Suprapubic skin (tissue), 4 donors: ENCODE measurements around the gene TEX9. TPM values are rescaled to one million over a fixed set of nuclear protein-coding genes. Genes with fewer than 3 reads are reported as not detected.

Experiments
- DNase-seq, 2 donors: peaks; one replicate each; pipeline ENCODE4 v3.0.0-alpha.2; 2019; ENCODE audit warnings: low spot score in 2 of 2
- H3K27ac ChIP-seq: fragments of 200-600 bp; sonication (generic); one replicate; pipeline ENCODE4 v1.5.1; 2019
- H3K27me3 ChIP-seq: fragments of 200-600 bp; sonication (generic); one replicate; pipeline ENCODE4 v1.5.1; 2019
- H3K36me3 ChIP-seq: fragments of 200-600 bp; sonication (generic); one replicate; pipeline ENCODE4 v1.5.1; 2019
- H3K4me1 ChIP-seq: fragments of 200-600 bp; sonication (generic); one replicate; pipeline ENCODE4 v1.5.1; 2019
- H3K4me3 ChIP-seq: fragments of 200-600 bp; sonication (generic); one replicate; pipeline ENCODE4 v1.5.1; 2019; ENCODE audit warnings: mild to moderate bottlenecking
- H3K9me3 ChIP-seq: fragments of 200-600 bp; sonication (generic); one replicate; pipeline ENCODE4 v1.5.1; 2019
- CTCF ChIP-seq, 2 donors: fragments of 200-600 bp in 1 of 2; fragments of 450-650 bp in 1 of 2; sonication (generic) in 1 of 2; IDR thresholded peaks; one replicate each; pipeline ENCODE4 v1.5.1; 2016 to 2019; ENCODE audit warnings: antibody characterized with exemption in 2 of 2, mild to moderate bottlenecking in 1 of 2, moderate library complexity in 1 of 2
- EP300 ChIP-seq: sonication (generic); formaldehyde crosslinking; IDR thresholded peaks from one replicate; pipeline ENCODE4 v1.6.1; 2017; ENCODE audit warnings: antibody characterized with exemption
- POLR2A ChIP-seq, 2 donors: fragments of 450-650 bp; IDR thresholded peaks; one replicate each; pipeline ENCODE4 v1.6.1; 2017; ENCODE audit warnings: antibody characterized with exemption in 2 of 2, mild to moderate bottlenecking in 2 of 2, moderate library complexity in 2 of 2
- POLR2AphosphoS5 ChIP-seq, 3 donors: sonication (generic); formaldehyde crosslinking; IDR thresholded peaks; one replicate each; pipeline ENCODE4 v1.6.1; 2017; ENCODE audit warnings: antibody characterized with exemption in 3 of 3
- WGBS: methylation state at CpG from one replicate; pipeline ENCODE4 v1.1.5; 2018; 5-methylcytosine and 5-hydroxymethylcytosine counted together
- total RNA-seq, 4 donors: library from RNA; depleted of rRNA; stranded (reverse); fragments of >200 nt; gene quantifications; one replicate each; pipeline ENCODE4 v1.1.0, GENCODE V29; 2016

Gene TEX9
- total RNA-seq, 4 donors from 2014 or later: 6.5 to 16.6 (median 8.9) TPM

- no peak overlapping the region for H3K4me3 ChIP-seq
- H3K9me3 ChIP-seq: no peaks in the 10 kb centered on the region
- no peaks in the 10 kb centered on the region for H3K4me1 ChIP-seq
- no peaks in the 10 kb centered on the region for H3K27me3 ChIP-seq
- no peak for TF ChIP-seq CTCF (IDR thresholded peaks at IDR 0.05)
- no peak for TF ChIP-seq POLR2A (IDR thresholded peaks at IDR 0.05)
- TF ChIP-seq POLR2AphosphoS5 (IDR thresholded peaks at IDR 0.05): no peak
- no peak for TF ChIP-seq EP300
- H3K36me3 ChIP-seq: no peaks in the 10 kb centered on the region
- DNase-seq: no peak
- H3K27ac ChIP-seq: no peak overlapping the region
- 68% methylated on average over 1 of the region's 1 CpG for WGBS
Observed at GRCh38 chr15:56454836-56455235, 89.6 kb downstream of the TEX9 start.

- DNase-seq: no peak
- Histone ChIP-seq H3K9me3 (no peaks in the 10 kb centered on the region), H3K4me3 (no peak overlapping the region), H3K27ac (no peak overlapping the region), H3K36me3 (no peaks in the 10 kb centered on the region), H3K4me1 (no peaks in the 10 kb centered on the region), H3K27me3 (no peaks in the 10 kb centered on the region)
- TF ChIP-seq CTCF (IDR thresholded peaks at IDR 0.05): no peak
- TF ChIP-seq POLR2AphosphoS5 (IDR thresholded peaks at IDR 0.05): no peak
- TF ChIP-seq EP300: no peak
- no peak for TF ChIP-seq POLR2A (IDR thresholded peaks at IDR 0.05)
- WGBS: 87% methylated on average over 3 of the region's 3 CpGs
Observed at GRCh38 chr15:56456229-56456628, 91.0 kb downstream of the TEX9 start.

GRCh38 chr15:56459096-56459495 is 93.9 kb downstream of the TEX9 start:
- 92% methylated on average over 2 of the region's 2 CpGs for WGBS
- Histone ChIP-seq H3K27me3 (no peaks in the 10 kb centered on the region), H3K36me3 (no peaks in the 10 kb centered on the region), H3K4me1 (no peaks in the 10 kb centered on the region), H3K4me3 (no peak overlapping the region), H3K9me3 (no peaks in the 10 kb centered on the region), H3K27ac (no peak overlapping the region)
- TF ChIP-seq CTCF (IDR thresholded peaks at IDR 0.05): no peak
- DNase-seq: no peak

- H3K4me1 ChIP-seq: peaks cover 6% of the 10 kb centered on the region
- no peak for DNase-seq
- TF ChIP-seq EP300 (no peak), POLR2AphosphoS5 (IDR thresholded peaks at IDR 0.05) (no peak), CTCF (IDR thresholded peaks at IDR 0.05) (no peak), POLR2A (IDR thresholded peaks at IDR 0.05) (no peak)
- H3K27me3 ChIP-seq: no peaks in the 10 kb centered on the region
- 63% methylated on average over 1 of the region's 1 CpG for WGBS
- no peaks in the 10 kb centered on the region for H3K9me3 ChIP-seq
- H3K4me3 ChIP-seq: no peak overlapping the region
- H3K36me3 ChIP-seq: no peaks in the 10 kb centered on the region
- H3K27ac ChIP-seq: no peak overlapping the region
Observed at GRCh38 chr15:56460071-56460470, 94.8 kb downstream of the TEX9 start.

- Histone ChIP-seq H3K27ac (no peak overlapping the region), H3K36me3 (no peaks in the 10 kb centered on the region), H3K9me3 (no peaks in the 10 kb centered on the region), H3K27me3 (no peaks in the 10 kb centered on the region), H3K4me1 (peaks cover 13% of the 10 kb centered on the region), H3K4me3 (no peak overlapping the region)
- no peak for DNase-seq
- WGBS: 97% methylated on average over 2 of the region's 2 CpGs
- TF ChIP-seq POLR2AphosphoS5 (IDR thresholded peaks at IDR 0.05) (no peak), CTCF (IDR thresholded peaks at IDR 0.05) (no peak), POLR2A (IDR thresholded peaks at IDR 0.05) (no peak), EP300 (no peak)
Observed at GRCh38 chr15:56460947-56461346, 95.7 kb downstream of the TEX9 start.
